B cell (primary cell): ENCODE measurements around the gene PDE6A.

Source experiments
- CTCF ChIP-seq: fragments of 200-600 bp; IDR thresholded peaks from one replicate; pipeline ENCODE4 v1.8.0; 2022; ENCODE audit warnings: antibody characterized with exemption, mild to moderate bottlenecking
- EZH2 ChIP-seq: IDR thresholded peaks from 2 replicates; pipeline ENCODE4 v1.6.1; 2012; ENCODE audit warnings: borderline replicate concordance, low read depth, mild to moderate bottlenecking, moderate library complexity, low read length; ENCODE audit not compliant: insufficient read depth, poor library complexity, severe bottlenecking

- TF ChIP-seq CTCF (no peak), EZH2 (no peak)
Observed at GRCh38 chr5:149954798-149955197, 10.2 kb upstream of the PDE6A start.
